ENCODE measurements around the gene DNAJB13.
"Not testable (repeated sequence)": the region's sequence is repeated elsewhere in the genome, so short reads cannot be mapped to it uniquely, and the experiment has no call there.

The DNAJB13 gene

DNA sequence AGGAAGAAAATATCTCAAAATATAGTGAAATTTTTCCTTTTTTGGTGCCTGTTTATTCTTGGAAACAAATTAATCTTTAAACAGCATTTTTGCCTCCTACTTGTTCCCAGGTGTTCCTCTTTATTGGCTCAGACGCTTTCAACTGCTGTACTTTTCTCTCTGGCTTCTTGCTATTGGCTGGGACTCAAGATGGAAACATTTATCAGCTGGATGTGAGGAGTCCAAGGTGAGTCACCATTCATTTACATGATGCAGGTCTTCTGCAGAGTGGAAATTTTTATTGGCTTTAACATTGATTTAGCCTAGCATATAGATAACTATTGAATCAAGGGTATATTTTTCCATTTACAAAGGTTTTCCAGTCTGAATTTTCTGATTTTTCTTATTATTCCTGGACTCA, 34.4 kb upstream of the DNAJB13 start:
- TF ChIP-seq, protein P1, sequence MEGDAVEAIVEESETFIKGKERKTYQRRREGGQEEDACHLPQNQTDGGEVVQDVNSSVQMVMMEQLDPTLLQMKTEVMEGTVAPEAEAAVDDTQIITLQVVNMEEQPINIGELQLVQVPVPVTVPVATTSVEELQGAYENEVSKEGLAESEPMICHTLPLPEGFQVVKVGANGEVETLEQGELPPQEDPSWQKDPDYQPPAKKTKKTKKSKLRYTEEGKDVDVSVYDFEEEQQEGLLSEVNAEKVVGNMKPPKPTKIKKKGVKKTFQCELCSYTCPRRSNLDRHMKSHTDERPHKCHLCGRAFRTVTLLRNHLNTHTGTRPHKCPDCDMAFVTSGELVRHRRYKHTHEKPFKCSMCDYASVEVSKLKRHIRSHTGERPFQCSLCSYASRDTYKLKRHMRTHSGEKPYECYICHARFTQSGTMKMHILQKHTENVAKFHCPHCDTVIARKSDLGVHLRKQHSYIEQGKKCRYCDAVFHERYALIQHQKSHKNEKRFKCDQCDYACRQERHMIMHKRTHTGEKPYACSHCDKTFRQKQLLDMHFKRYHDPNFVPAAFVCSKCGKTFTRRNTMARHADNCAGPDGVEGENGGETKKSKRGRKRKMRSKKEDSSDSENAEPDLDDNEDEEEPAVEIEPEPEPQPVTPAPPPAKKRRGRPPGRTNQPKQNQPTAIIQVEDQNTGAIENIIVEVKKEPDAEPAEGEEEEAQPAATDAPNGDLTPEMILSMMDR (IDR thresholded peaks at IDR 0.05; ENCODE audit: extremely low read depth, insufficient read depth, missing control alignments) = no peak
- DNase-seq (ENCODE audit: low spot score) = no peak
- in situ Hi-C loops (cut with MboI; ENCODE audit: low pct_unique_long_range_greater_than_20kb, low sequenced_read_pairs, unreplicated experiment) = no loop called here

DNA sequence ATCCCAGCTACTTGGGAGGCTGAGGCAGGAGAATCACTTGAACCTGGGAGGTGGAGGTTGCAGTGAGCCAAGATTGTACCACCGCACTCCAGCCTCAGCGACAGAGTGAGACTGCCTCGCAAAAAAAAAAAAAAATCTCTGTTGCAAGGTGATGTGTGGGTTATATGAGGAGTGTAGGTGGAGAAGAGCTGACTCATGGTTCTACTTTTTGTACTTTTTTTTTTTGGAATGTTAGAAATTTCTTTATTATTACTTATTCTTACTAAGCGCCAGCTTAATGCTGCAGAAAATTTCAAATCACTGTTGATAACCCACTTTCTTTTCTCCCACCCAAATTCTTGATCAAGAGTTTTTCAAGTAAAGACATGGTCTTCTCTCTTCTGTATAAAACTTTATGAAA, 29.6 kb upstream of the DNAJB13 start:
- TF ChIP-seq, protein P1 (IDR thresholded peaks at IDR 0.05; ENCODE audit: extremely low read depth, insufficient read depth, missing control alignments) = no peak
- DNase-seq (ENCODE audit: low spot score) = no peak
- in situ Hi-C loops (cut with MboI; ENCODE audit: low pct_unique_long_range_greater_than_20kb, low sequenced_read_pairs, unreplicated experiment) = no loop called here

DNA sequence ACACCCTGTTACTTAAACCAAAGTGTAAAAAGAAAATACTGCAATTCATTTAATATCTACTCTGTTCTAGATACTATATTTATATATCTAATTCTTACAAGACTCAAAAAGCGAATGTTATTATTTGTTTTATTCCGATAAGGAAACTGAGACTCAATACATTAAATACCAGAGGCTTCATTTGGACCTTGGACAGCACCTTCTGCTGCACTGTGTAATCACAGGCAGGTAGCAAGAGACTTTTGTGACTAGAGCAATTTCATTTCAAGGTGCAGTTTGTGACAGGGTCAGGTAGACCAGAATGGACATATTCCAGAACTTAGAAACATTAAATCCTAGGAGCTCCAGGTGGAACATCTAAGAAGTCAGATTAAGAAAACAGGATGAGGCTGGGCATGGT, 21.4 kb upstream of the DNAJB13 start:
- TF ChIP-seq, protein P1 (IDR thresholded peaks at IDR 0.05; ENCODE audit: extremely low read depth, insufficient read depth, missing control alignments) = no peak
- no peak for DNase-seq (ENCODE audit: low spot score)
- in situ Hi-C loops (cut with MboI; ENCODE audit: low pct_unique_long_range_greater_than_20kb, low sequenced_read_pairs, unreplicated experiment) = no loop called here

DNA sequence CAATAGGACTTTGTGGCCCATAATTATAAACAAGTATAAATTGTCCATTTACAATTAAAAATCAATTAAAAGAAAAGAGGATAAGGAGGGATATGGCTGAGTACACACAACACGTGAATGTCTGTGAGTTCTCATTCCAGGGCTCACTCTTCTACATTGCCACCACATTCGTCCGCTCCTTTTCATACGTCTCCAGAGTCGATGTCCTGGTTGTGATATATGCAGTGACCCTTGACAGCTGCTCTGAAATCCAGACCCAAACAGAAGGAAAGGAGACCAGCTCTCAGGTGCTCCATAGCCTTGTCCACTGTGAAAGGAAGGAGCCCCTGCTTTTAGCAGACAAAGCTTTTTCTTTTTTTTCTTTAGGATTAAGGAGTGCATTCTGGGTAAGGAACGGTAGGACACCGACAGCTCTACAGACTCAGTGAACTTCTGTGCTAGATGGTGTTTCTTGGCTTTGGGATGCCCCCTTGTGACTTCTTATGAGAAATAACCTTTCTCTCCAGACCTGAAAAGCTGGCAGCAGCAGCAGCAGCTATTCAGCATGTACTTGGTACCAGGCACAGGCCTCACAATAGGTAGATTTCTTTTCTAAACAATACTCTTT, 19.7 kb upstream of the DNAJB13 start:
- TF ChIP-seq, protein P1 (IDR thresholded peaks at IDR 0.05; ENCODE audit: extremely low read depth, insufficient read depth, missing control alignments) = peak; percentile 40
- in situ Hi-C loops (cut with MboI; ENCODE audit: low pct_unique_long_range_greater_than_20kb, low sequenced_read_pairs, unreplicated experiment) = no loop called here
- DNase-seq (ENCODE audit: low spot score) = peak; percentile 42

DNA sequence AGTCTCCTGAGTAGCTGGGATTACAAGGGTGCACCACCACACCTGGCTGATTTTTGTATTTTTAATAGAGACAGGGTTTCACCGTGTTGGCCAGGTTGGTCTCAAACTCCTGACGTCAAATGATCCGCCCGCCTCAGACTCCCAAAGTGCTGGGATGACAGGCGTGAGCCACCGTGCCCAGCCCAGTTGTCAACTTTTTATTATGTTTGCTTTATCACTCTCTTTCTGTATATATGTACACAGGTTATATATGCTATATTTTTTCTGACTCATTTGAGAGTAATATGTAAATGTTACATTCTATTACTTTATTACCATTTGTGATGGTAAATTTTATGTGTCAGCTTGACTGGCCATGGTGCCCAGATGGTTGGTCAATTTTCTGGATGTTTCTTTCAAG, 18.9 kb upstream of the DNAJB13 start:
- TF ChIP-seq, protein P1 (IDR thresholded peaks at IDR 0.05; ENCODE audit: extremely low read depth, insufficient read depth, missing control alignments) = no peak
- in situ Hi-C loops (cut with MboI; ENCODE audit: low pct_unique_long_range_greater_than_20kb, low sequenced_read_pairs, unreplicated experiment) = no loop called here

DNA sequence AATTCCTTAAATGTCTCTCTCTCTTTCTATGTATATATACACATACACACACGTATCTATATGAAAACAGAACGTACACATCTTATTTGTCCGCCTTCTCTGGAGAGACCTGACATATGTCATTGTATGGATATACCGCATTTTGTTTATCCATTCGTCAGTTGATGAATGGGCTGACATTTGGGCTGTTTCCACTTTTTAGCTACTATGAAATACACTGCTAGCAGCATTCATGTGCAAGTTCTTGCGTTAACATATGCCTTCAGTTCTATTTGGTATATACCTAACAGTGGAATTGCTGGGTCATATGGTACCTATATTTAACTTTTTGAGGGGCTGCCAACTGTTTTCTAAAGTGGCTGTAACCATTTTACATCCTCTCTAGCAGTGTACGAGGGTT, 18.0 kb upstream of the DNAJB13 start:
- DNase-seq (ENCODE audit: low spot score) = no peak
- TF ChIP-seq, protein P1 (IDR thresholded peaks at IDR 0.05; ENCODE audit: extremely low read depth, insufficient read depth, missing control alignments) = no peak
- in situ Hi-C loops (cut with MboI; ENCODE audit: low pct_unique_long_range_greater_than_20kb, low sequenced_read_pairs, unreplicated experiment) = no loop called here

More for the DNA sequence above, 18.9 kb upstream of the DNAJB13 start:
- DNase-seq (ENCODE audit: low spot score) = no peak

DNA sequence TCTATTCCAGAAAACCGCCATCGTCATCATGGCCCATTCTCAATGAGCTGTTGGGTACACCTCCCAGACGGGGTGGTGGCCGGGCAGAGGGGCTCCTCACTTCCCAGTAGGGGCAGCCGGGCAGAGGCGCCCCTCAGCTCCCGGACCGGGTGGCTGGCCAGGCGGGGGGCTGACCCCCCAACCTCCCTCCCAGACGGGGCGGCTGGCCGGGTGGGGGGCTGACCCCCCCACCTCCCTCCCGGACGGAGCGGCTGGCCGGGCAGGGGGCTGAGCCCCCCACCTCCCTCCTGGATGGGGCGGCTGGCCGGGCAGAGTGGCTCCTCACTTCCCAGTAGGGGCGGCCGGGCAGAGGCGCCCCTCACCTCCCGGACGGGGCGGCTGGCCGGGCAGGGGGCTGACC, 14.8 kb upstream of the DNAJB13 start:
- DNase-seq (ENCODE audit: low spot score); in situ Hi-C loops (cut with MboI; ENCODE audit: low pct_unique_long_range_greater_than_20kb, low sequenced_read_pairs, unreplicated experiment): not testable (repeated sequence)

Data from GM13977 (cell line).